TTC549 (cell line): ENCODE measurements around the gene MTF2.

Experiments
- FAIRE-seq: peaks from 2 replicates; lab custom pipeline; 2012; peaks lifted over from hg19 to GRCh38; lab: Jason Lieb, UNC

MTF2 gene

GRCh38 chr1:93083979-93084378 lies 4.9 kb downstream of the MTF2 start:
- no peak for FAIRE-seq

GRCh38 chr1:93087532-93087931 lies 8.4 kb downstream of the MTF2 start:
- no peak for FAIRE-seq

GRCh38 chr1:93093332-93094006 lies 14.4 kb downstream of the MTF2 start:
- no peak for FAIRE-seq

GRCh38 chr1:93095804-93096585 lies 16.9 kb downstream of the MTF2 start:
- FAIRE-seq: no peak

GRCh38 chr1:93102142-93102541 lies 23.1 kb downstream of the MTF2 start:
- no peak for FAIRE-seq

- FAIRE-seq: no peak
These were observed 27.1 kb downstream of the MTF2 start for GRCh38 chr1:93106226-93106625.

- no peak for FAIRE-seq
These were observed 28.3 kb downstream of the MTF2 start for GRCh38 chr1:93107395-93107794.

GRCh38 chr1:93108335-93108734 lies 29.3 kb downstream of the MTF2 start:
- no peak for FAIRE-seq

GRCh38 chr1:93109578-93109977 lies 30.5 kb downstream of the MTF2 start:
- FAIRE-seq: no peak

GRCh38 chr1:93111065-93111464 lies 32.0 kb downstream of the MTF2 start:
- FAIRE-seq: no peak

- FAIRE-seq: no peak
These were observed 32.5 kb downstream of the MTF2 start for GRCh38 chr1:93111561-93111960.

GRCh38 chr1:93113127-93113526 lies 34.0 kb downstream of the MTF2 start:
- FAIRE-seq: no peak

- FAIRE-seq: no peak
These were observed 35.3 kb downstream of the MTF2 start for GRCh38 chr1:93114391-93114790.

- no peak for FAIRE-seq
These were observed 41.5 kb downstream of the MTF2 start for GRCh38 chr1:93120614-93121013.

- FAIRE-seq: no peak
These were observed 44.2 kb downstream of the MTF2 start for GRCh38 chr1:93123201-93123783.

GRCh38 chr1:93124556-93125355 lies 45.7 kb downstream of the MTF2 start:
- no peak for FAIRE-seq

GRCh38 chr1:93129507-93130099 lies 50.5 kb downstream of the MTF2 start:
- no peak for FAIRE-seq

GRCh38 chr1:93132638-93133037 lies 53.6 kb downstream of the MTF2 start:
- FAIRE-seq: no peak

- no peak for FAIRE-seq
These were observed 57.4 kb downstream of the MTF2 start for GRCh38 chr1:93136445-93136844.

- FAIRE-seq: no peak
These were observed 58.7 kb downstream of the MTF2 start for GRCh38 chr1:93137604-93138292.

GRCh38 chr1:93140106-93140505 lies 61.0 kb downstream of the MTF2 start:
- no peak for FAIRE-seq

- FAIRE-seq: no peak
These were observed 63.1 kb downstream of the MTF2 start for GRCh38 chr1:93142161-93142560.
